SKM-1 treated with dmso at 0.1 percent for 144 hours (cell line): Measurements from ENCODE around the gene ADRB2.
A peak's percentile ranks its signal among the peaks of the same experiment; 100 is the strongest.
"Not testable (repeated sequence)": the region's sequence is repeated elsewhere in the genome, so short reads cannot be mapped to it uniquely, and the experiment has no call there.

Experiments used
- DNase-seq: peaks from one replicate; lab custom pipeline; 2025; ENCODE audit not compliant: unreplicated experiment; lab: John Stamatoyannopoulos, UW

Gene ADRB2

GRCh38 chr5:148826053-148826738 is at the start of gene ADRB2:
Gene ADRB2, plus strand, starts transcription at chr5:148826611. Its CDS starts 221 bp downstream, at chr5:148826832.
- peak; percentile 89 for DNase-seq

GRCh38 chr5:148776780-148777179 is 49.6 kb upstream of the ADRB2 start:
- DNase-seq = no peak

DNA sequence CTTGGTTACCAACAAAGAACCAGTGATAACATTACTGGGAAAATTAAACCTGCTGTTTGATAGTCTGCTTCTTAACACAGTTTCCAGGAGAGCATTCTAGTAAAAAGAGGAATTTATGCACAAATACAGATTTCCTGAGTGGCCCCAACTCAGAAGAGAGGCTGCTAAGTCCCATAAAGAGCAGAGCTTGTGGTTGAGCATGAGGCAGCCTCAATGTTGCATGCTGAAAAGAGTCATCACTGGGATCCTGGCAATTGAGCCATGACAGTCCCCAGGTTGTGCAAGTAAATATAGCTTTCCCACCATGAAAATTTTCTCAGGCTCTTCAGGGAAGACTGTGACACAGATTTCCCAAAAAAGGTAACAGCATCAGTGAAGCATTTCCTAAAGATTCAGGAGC is 47.5 kb upstream of the ADRB2 start:
- DNase-seq = peak; percentile 15

DNA sequence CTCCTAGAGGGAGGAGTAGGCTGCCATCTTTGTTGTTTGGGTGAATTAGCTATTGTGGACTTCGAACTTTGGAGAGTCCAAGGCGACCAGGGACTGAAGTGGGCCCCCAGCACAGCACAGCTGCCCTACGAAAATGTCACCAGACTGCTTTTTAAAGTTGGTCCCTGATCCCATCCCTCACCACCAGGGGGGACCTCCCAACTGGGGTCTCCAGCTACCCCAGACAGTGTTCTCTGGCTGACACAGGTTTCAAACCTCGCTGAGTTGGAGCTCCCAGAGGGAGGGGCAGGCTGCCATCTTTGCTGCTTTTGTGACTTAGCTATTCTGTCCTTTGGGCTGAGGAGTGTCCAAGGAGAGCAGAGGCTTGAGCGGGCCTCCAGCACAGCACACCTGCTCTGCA is 45.7 kb upstream of the ADRB2 start:
- no peak for DNase-seq

DNA sequence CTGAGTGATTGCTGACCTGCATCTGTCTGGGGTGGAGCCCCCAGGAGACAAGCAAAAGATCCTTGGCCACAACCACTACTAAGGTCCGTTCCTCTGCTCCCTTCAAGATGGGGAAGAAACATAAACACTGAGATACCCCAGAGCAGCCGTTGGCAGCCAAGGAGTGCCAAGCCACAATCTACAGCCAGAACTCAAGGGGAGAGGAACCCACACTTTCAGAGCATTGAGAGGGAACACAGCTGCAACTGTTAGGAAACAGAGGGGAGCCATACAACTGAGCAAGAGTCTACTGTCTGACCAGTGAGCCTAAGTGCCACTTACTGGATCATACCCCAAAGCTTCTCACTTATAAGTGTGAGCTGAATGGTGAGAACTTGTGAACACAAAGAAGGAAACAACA is 44.6 kb upstream of the ADRB2 start:
- DNase-seq = no peak

DNA sequence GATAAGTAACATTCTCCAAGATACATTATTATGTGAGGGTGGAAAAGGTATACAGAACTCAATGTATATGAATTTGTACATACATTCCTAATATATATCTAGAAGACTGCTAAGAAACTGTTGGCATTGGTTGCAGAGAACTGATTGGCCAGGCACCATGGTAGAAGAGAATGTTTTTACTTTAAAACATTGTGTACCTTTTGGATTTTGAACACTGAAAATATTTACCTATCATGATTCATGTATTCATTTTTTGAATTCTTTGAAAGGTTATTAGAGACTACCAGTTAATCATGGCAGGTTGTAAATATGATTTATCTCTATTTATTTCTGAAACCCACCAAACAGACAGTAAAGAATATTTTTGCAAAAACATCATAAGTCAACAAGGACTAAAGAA is 41.2 kb upstream of the ADRB2 start:
- DNase-seq = no peak

DNA sequence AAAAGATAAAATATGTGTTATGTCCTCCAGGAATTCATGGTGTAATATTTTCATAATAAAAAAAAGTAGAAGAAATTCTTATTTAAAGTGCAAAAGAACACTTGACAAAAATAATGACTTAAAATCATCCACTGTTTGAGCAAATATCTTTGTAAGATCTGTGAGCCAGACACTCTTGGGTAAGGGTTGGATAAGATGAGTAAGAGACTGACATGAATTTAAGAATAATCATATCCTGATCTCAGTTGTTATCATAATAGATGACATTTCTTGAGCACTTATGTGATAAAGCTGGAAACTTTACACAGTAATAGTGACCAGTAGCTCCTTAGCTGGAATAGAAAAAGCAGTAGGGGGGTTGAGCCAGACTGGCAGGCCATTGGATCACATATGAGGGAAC is 40.0 kb upstream of the ADRB2 start:
- no peak for DNase-seq

- no peak for DNase-seq
Measured at GRCh38 chr5:148788636-148789035, 37.8 kb upstream of the ADRB2 start.

DNA sequence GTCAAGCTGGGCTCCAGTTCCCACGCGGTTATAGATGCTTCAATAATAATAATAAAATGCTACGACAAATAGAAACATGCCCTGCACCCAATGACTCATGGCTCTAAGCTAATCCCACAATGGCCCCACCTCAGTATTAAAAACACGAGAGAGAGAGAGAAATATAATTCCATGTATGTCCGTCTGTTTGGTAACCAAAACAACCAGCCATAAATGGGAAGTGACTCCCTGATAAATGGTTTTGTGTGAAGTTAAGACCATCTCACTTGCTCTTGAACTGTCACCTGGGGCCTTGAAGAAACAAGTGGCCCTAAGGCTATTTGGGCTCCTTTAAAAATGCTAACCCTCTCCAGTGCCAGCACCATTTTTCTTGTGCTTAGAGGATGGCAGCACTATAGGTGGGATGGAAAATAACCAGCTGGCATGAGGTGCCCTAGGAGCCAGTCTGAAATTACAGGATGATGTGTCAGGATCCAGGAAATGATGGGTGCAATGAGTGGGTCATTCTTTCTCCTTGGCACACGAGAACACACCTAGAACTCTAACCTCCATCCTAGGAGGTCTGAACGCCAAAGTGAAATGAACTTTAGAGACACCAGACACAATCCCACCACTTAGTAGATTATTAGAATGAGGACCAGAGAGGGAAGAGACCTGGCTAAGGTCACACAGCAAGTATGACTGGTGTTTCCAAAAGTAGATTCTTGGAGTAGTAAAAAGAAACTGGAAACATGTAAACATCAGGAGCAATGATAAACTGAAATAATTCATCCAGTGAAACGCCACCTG is 35.7 kb upstream of the ADRB2 start:
- no peak for DNase-seq

DNA sequence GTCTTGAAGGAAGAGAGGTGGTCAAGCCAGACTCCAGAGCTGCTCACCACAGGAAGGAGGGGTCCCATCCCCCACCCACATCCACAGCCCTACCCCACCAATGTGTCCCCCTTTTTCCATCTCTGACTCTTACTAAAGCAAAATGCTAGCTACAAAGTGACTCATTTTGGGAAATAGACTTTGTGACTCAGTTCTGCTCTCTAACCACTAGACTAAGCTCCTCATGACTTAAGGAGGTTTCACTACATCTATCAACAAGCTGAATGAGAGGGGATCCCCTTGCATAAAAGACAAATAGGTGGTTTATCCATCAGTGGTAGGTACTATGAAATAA is 35.1 kb upstream of the ADRB2 start:
- DNase-seq = no peak

DNA sequence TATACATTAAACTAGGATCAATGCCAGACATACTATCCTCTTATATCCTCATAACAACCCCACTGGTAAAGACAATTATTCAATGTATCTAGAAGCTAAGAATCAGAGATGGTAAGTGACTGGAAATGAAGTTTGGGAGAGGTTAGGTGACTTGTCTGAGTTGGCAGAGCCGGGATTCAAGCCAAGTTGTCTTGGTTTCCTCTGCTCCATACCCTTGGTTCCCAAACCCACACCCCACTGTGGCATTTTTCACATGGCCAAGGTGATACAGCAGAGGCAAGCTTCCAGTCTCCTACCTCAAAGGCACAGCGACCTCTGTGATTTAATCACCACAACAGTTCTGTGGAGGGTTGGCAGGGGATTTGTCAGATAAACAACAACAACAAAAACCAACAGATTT is 34.7 kb upstream of the ADRB2 start:
- no peak for DNase-seq

DNA sequence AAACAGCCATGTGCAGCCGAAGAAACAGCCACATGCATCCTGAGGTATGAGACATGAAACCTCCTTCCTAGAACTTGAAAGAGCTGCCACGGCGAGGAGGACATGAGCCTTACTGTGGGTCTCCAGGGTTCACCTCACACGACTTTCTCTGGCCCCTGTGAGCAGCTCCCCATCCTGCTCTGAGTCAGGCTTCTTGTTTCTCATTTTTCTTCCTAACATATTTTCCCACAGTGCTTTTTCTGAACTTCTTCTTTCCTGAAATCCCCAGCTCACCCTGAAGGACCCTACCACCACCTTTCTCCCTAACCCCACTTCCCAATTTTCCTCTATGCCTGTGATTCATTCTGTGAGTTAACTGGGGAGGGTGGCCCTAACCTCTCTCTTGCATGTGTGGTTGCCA is 33.7 kb upstream of the ADRB2 start:
- no peak for DNase-seq

GRCh38 chr5:148793261-148793660 is 33.1 kb upstream of the ADRB2 start:
- DNase-seq = no peak

DNA sequence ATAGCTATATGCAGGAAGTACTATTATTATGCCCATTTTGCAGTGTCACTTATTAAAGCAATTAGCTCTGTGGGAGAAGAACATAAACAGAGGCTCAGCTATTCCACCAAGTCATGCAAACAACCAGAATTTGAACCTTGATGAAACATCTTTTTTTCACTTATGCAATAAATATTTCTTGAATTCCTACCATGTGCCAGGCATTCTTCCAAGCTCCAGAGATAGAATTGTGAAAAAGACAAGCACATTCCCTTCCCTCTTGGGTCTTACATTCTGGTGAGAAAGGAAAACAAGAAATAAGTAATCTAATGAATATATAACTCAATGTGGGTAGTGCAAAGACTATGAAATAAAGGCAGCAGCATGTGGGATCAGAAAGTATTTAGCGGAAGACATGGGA is 32.1 kb upstream of the ADRB2 start:
- DNase-seq = no peak

GRCh38 chr5:148794729-148795561 is 31.5 kb upstream of the ADRB2 start:
- DNase-seq = peak; percentile 35

DNA sequence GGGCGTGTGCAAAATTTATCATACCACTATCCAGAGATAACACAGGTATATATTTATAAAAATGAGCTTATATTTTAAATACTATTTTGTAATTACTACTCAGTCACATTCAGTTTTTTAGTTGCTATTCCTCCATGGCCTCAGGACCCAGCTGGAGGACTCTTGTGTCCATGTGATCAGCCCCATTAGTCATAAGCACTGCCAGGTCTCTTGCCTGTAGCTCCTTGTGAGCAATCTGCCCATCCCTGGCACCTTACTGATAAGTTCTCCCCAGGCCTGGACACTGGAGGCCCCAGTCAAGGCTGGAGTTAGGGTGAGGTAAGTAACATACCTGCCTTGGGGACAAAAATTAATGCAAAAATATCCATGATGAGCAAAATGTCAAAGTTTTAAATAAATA is 29.5 kb upstream of the ADRB2 start:
- no peak for DNase-seq

GRCh38 chr5:148798786-148799185 is 27.6 kb upstream of the ADRB2 start:
- DNase-seq = no peak

DNA sequence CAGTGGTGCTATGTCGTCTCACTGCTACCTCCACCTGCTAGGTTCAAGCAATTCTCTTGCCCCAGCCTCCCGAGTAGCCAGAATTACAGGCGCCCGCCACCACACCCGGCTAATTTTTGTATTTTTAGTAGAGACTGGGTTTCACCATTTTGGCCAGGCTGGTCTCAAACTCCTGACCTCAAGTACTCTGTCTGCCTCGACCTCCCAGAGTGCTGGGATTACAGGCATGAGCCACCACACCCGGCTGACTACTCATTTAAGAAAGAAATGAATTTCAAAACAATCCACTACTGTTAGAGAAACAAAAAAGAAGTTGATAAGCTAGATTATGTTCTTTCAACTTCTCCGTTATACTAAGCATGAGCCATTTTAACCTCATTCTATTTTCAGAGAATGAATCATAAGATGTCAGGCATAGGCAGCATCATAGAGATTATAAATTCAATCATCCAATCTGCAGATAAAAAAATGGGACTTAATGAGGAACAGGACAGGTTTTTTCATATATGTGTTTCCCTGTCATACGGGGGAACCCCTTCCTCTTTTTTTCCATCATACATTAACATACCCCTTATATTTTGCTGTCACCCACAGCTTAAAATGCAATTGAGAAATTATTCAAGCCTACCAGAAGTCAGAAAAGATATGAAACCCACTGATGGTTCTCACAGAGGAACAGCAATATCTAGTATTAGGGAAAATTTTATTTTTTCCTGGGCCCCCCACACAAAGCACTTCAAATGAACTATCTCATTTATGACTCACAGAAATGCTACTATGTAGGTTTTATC is 26.5 kb upstream of the ADRB2 start:
- DNase-seq = no peak

- no peak for DNase-seq
Measured at GRCh38 chr5:148801682-148802276, 24.6 kb upstream of the ADRB2 start.

DNA sequence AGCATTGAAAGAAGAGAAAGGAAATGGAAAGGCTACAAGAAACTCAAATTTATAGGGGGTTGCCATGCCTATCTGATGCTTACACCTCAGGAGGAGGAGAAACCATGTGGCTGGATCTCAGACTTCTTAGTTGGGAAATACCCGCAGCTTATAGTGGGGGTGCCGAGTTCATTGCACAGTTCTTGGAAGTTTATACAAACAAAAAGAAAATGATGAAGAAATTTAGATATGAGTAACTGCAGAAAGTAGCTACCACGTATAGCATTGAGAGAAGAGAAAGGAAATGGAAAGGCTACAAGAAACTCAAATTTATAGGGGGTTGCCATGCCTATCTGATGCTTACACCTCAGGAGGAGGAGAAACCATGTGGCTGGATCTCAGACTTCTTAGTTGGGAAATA is 23.0 kb upstream of the ADRB2 start:
- DNase-seq = not testable (repeated sequence)

DNA sequence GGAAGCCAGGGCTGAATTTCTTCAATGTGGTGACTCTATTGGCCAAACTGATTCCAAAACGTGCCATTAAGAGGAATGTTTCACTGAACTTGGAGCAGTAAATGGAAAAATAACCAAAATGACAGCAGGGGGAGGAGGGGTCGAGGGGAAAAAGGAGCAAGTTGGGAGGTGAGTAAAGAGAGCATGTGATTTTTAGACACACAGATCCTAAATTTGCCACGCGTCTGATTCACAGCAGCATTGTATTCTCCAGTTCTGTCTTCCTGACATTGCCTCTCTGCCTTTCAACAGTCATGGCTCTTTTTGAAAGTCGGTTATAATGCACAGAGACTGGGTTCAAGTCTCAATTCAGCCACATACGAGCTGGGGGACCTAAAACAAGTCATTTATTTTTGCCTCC is 22.0 kb upstream of the ADRB2 start:
- no peak for DNase-seq
